NCI-H2227 (cell line): ENCODE measurements around the gene ST8SIA5.

Experiments used
- DNase-seq: peaks from one replicate; lab custom pipeline; 2025; ENCODE audit not compliant: unreplicated experiment; lab: John Stamatoyannopoulos, UW

Gene ST8SIA5

DNA sequence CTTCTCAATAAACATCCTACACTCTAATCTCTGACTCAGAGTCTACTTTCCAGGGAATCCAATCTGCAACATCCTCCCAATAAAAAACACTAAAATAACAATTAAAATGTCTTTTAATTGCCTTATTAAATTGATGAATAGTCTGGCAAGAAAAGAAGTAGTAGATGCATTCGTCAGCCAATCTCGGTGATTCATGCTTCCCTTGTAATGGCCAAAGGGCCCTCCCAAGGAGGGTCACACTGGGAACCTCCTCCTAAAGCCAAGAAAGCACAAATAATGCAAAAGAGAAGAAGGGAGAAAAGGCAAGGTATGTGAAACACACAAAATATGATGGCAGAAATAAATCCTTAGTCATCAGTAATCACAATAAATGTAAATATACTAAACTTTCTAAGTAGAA is 16.8 kb downstream of the ST8SIA5 start:
- DNase-seq = no peak

DNA sequence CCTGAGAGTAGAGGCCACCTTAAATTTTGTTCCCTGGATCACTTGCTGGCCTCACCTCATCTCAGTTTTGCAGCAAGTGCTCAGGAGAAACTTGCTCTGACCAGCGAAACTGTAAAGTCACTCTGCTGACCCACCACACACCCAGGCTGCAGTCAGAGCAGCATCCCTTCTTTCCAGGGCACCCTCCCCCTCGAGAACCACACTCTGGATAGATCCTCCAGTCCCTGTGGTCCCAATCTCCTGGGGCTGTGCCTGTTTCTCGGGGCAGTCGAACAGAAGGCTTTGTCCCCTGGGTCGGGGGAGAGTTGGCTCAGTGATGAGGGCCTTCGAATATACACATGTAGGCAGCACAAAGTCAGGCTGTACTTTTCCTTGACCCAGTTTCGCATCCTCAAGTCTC is 18.4 kb downstream of the ST8SIA5 start:
- DNase-seq = no peak

DNA sequence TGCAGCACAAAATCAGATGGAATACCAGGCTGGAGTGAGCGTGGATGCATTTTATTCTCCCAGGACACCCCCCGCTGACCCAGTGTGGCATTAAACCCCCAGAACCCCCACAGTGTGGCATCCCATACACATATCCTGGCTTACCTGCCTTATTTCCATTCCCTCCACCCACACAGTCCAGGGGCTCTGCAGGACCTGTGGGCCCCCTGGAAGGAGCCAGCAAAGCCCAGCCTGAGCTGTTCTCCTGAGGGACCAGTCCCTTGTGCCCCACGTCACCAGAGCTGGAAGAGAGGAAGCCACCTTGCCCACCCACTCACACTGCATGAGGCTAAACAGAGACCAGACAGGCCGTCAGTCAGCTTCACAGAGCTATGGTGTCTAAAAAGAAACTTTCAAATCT is 20.1 kb downstream of the ST8SIA5 start:
- DNase-seq = no peak

DNA sequence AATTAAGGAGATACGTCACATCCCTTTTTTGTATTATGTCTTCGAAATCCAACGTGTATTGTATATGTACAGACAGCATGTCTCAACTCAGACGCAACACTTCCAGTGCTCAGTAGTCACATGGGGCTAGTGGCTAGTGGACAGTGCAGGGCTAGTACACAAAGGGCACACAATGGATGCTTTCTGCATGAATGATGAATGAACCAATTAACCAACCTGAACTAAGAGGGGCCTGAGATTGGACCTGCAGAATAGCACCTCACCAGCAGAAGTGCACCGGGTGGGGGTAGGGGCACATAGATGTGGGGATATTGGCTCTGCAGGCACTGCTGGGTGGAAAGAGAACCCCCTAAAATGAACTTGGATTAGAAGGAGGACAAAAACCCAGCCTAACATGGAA is 20.7 kb downstream of the ST8SIA5 start:
- no peak for DNase-seq

DNA sequence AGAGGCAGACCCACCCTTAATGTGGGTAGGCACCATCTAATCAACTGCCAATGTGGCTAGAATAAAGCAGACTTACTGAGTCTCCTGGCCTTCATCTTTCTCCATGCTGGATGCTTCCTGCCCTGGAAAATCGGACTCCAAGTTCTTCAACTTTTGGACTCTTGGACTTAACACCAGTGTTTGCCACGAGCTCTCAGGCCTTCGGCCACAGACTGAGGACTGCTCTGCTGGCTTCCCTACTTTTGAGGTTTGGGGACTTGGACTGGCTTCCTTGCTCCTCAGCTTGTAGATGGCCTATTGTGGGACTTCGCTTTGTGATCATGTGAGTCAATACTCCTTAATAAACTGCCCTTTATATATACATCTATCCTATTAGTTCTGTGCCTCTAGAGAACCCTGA is 21.9 kb downstream of the ST8SIA5 start:
- no peak for DNase-seq

DNA sequence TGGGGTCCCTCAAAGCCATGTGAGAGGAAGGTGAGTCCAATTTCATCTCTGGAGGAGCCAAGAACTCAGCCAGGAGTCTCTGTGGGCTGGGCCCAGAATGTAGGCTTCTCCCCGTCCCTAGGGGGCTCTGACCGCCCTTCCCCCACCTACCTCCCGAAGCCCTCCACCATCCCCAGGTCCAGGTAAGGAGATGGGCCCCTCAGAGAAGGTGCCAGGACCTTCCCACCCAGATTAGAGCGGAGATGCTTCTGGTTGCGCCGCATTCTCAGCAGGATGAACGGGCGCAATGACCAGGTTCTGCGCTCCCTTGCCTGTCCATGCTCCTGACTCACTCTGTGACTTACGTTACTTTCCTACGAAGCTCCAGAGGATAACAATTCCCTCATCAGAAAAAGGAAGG is 23.0 kb downstream of the ST8SIA5 start:
- DNase-seq = no peak

DNA sequence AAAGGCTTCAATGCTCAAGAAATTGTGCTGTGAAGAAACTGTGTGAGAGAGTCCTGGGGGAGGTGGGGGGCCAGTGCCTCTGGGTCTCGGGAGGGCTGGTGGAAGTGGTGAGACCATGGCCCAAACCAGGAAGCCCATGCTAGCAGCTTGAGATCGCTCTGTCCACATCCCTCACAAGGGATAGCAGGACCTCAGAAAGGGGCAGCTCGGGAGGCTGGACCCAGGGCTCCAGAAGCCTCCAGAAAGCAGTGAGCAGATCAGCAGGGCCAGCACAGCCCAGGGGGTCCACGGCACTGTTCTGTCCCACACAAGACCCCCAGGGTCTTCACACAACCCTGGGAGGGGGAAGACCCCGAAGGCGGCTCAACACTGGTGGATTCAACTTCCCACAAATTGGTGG is 24.1 kb downstream of the ST8SIA5 start:
- no peak for DNase-seq

DNA sequence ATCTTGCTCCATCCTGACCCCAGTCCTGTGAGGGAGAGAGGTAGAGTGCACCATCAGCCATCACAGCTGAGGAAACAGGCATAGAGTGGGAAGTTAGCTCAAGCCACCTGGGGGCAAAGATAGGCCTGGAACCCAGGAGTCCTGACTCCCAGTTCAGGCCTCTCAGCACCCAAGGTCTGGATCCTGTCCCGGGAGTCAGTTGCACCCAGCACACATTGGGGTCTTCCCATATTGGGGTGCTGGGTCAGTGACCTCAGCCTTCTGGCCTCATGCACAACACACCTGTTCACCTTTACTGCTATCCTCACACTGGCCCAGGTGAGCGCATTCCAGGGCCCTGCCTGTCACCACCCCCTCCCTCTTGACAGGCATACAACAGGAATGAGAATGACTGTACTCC is 24.7 kb downstream of the ST8SIA5 start:
- DNase-seq = no peak

DNA sequence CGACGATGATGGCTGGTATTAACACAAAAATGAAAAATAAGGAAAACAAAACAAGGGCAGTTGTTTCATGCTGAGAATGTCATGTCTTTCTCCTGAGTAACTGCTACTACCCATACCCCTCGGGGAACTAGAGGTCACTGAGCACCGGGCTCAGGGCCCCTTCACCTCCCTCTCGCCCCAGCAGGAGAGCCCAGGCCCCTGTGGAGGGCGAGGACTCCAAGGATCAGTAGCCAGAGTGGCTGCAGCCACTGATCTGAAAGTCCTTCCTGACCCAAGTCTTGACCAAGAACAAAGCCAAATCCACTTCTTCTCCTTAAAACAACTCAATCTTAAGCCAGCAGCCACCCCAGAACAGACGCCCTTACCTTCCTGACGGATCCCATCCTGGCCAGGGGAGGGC is 25.5 kb downstream of the ST8SIA5 start:
- DNase-seq = no peak

DNA sequence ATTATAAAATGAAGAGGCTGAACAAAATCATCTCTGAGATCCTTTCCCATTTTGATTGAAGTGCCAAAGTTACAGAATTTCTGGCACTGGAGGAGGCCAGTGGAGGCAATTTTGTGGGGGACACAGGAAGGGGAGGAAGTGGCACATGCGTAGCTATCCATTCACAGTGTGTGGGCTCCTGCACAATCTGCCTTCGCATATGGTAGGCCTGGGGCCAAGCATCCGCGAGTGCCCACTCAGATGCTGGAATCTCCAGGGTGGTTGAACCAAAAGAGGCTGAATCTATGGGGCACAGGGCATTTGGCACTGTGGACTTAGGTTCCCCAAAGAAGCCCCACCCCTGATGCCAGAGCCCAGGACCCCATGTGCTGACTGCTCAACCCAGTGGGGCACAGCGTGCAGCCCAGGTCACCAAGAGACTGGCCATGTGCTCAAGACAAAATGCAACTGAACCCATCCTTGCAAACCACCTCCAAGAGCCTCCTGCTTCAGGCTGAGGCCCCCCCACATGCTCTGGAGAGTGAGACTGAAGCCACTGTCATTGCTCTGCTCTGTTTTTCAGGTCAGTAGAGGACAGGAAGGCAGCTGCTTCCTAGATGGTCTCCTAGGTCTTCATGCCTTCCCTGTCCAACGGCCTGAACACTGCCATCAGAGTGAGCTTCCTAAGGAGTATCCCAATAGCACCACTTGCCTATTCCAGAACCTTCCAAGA is 28.5 kb downstream of the ST8SIA5 start:
- no peak for DNase-seq

DNA sequence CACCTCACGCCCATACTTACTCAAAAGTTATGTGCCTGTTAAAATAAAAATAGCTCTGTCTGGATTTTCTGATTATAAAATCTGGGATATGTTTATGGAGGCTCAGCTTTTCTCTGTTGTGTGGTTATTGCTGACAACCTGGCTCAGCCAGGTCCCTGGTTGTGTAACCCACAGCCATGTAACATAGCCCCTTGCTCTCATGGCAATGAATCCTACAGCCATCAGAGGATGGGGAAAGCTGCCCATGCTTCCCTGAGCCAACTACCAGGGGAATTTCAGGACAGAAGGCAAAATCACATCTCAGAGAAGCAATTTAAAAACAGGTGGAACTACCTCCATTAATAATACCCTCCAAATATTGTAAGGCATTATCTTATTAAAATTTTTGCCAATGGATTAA is 29.7 kb downstream of the ST8SIA5 start:
- DNase-seq = no peak

DNA sequence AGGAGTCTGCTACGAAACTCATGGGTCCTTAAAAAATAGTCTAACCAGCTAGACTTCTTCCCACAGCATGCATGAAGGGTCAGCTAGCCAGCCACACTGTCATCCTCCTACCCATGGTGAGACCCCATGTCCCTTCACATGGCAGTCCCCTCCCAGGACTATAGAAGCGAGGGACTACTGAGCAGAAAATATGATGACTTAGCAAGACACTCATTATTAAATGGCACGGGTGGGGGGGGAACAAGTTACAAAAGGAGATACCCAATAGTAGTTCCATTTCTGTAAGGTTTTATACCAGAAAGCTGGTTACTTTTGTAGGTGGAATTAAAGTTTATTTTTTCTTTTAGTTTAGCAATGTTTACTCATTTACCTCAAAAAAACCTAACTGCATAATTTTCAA is 31.5 kb downstream of the ST8SIA5 start:
- no peak for DNase-seq

DNA sequence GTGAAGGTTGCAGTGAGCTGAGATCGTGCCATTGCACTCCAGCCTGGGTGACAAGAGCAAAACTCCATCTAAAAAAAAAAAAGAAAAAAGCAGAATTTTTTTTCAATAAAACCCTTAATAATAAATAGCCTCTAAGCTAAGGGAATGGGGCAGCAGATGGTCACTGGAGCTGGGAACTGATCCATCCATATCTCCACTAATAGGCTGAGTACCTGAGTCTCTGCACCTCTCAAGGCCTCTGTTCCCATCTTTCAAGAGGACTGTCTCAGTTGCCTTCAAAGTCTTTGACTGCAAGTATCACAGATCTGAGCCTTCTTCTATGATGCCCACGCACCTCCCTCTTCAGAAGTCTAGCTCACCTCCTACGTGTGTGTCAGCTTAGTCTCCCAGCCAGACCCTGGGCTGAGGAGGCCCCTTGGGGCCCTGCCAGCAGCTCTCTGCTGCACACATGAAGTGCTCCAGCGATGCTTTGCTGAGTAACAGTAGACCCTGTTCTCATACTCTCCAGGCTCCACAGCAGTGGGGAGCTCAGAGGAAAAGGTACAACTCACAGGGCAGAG is 32.9 kb downstream of the ST8SIA5 start:
- DNase-seq = no peak

DNA sequence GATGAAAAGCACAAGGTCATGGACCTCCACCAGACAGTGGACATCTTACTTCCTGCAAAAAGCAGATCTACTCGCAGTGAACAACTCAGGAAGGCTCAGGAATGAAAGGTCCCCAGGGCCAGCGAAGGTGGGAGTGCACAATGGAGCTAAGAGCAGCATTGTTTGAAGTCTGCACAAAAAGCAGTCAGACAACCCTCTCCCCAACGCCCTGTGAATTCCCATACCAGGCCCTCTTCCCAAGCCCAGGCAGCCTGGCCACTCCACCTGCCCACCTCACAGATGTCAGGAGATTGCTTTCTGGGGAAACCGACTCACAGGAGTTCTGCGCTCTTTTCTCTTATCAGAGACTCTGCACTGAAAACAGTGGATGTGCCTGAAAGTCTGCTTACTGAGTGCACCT is 34.8 kb downstream of the ST8SIA5 start:
- no peak for DNase-seq

DNA sequence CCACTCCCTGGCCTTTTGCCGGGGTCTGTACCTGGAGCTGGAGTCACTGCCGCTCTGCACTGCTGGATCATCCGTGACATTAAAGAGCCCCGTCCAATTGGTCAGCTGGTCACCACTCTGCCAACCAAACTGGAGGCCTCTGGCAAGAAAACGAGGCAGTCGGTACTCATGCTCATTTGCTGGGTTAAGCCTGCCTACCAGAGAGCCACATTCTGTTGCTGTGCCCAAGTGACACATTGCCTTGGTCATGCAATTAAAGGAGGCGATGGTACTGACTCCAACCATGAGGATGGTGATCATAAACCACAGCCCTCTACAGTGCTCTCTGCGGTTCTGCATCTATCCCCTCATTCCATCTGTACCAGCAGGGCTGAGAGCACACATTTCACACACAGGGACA is 35.5 kb downstream of the ST8SIA5 start:
- no peak for DNase-seq

DNA sequence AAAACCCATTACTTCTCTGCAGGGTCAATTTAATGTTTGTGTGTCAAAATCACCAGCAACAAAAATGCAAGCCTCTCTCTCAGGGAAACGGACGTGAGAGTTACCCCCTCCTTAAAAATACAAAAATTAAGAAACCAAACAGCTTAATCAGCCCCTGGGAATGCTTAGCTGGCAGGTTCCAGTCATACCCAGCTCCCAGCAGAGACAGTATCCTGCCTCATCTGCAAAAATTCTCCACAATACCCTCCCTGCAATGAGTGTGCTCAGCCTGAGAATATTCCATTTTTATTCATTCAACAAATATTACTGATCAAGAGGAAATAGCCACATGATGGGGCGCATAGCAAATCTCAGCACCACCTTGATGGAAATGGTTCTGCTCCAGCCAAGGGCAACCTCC is 36.3 kb downstream of the ST8SIA5 start:
- DNase-seq = no peak

DNA sequence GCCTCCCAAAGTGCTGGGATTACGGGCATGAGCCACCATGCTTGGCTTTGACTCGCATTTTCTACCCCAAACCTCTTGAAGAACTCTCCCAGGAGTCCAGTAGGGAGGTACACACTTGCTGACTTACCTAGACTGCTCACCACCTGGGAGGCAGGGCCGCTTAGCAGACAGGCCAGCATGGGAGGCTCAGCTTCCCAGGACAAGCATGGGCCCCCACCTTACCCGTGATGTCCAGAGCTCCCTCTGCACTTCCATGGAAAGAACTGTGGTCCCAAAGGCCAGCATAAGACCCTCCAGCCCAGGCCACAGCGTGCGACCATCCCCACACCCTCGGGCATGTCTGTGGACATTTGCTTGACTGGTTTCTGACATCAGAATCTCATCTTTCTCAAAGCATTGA is 36.8 kb downstream of the ST8SIA5 start:
- no peak for DNase-seq

DNA sequence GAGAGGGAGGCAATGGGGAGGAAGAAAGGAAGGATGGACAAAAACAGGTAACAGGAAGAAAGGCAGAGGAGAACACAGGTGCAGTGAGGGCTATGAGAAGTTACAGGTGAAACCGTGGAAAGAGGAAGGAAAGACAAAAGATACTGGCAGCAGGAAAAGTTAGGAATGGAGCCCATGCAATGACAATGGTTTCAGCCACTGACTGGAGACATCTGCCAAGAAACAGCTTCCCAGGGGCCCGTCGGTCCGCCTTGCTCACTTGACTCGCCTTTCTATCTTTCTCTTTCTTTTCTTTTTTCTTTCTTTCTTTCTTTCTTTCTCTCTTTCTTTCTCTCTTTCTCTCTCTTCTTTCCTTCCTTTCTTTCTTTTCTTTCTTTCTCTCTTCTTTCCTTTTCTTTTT is 37.5 kb downstream of the ST8SIA5 start:
- DNase-seq = no peak

DNA sequence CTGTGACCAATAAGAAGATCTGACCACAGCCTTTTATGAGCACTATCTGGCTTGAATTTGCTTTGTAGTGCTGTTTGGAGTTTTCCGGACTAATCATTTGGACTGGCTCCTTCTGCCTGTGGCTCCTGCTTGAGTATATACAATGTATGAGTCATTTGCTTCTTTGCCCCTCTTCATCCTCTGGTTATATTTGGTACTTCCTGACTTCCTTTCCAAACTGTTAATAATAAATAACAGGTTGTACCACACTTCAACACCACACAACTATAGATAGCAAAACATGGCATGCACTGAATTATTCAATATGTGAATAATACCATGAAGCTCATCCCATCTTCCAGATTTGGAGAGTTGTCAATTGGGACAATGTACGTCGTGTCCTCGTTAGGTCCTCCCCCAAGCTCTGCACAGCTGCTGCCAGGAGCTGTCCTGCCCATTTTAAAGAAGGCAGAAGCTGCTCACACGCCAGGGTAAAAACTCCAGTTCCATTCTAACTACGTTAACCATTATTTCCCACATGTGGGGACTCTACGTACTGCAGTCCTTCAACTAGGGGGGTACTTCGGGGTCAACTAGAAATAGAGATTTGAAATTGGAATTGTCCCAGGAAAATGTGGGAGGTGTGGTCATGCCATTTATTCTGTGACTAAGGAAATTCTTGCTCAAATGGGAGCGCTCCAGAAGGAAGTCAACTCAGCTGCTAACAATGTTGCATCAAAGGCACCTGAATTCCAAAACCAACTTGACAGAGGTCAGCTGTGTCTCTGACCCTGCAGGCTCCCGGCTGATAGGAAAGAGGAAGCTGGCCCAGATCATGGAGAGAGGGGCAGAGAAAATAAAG is 38.1 kb downstream of the ST8SIA5 start:
- no peak for DNase-seq

DNA sequence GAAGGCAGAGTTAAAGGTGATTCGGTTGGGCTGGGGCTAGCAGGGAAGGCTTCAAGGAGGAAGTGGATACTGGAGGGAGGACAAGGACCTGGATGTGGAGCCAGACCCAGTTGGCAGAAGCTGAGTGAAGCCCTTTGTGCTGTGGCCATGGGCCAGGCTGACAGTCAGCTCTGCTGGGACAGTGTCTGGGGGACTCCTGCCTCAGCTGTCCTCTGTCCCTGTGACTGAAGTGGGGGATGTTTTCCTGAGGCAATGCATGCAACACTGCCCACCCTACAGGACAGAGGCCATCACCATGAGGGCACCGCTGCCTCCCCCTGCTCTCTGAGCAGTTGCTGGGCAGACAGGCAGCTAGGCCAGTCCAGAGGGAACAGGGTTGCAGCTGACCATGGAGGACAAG is 40.0 kb downstream of the ST8SIA5 start:
- no peak for DNase-seq

DNA sequence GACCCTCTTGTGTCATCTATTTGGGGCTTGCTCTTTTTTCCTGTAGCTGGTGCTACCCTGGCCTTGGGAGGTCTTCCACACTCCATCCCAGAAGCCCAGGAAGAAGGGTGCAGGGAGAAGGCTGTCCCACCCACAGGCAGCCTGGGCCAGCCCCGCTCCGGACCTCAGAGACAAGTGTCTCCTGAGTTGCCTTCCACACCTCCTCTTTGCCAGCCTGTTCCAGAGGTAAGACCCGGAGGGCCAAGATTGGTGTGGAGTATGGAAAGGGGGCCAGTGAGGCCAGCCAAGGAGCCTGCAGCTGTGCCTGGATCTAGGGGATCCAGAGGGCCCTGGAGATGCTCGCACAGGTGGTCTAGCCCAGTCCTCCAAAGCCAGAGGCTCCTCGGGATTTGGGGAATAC is 40.5 kb downstream of the ST8SIA5 start:
- no peak for DNase-seq

DNA sequence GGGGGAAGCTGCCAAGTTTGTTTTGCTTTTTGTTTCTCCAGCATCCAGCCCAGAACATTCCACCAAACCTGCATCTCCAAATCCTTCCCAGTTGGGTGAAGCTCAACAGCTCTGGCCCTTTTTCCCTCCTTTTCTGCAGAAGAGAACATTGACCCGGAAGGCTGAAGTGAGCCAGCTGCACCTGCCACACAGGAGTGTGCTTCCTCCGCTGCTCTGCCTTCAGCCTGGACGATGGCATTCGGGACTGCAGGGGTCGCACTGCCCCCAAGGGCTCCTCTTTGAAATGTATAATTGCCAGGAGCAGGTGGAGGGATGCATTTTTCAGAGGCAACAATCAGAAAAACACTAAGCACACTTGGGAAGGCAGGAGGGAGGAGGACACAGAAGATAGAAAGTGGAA is 41.8 kb downstream of the ST8SIA5 start:
- peak; percentile 40 for DNase-seq
